Neural progenitor cell (in vitro differentiated cells): ENCODE results near the gene PARP16. TPM values are rescaled to one million over a fixed set of nuclear protein-coding genes. Genes with fewer than 3 reads are reported as not detected.
A peak's percentile ranks its signal among the peaks of the same experiment; 100 is the strongest.

Experiments used
- DNase-seq: peaks from one replicate; pipeline ENCODE4 v3.0.0-alpha.2; 2016; ENCODE audit warnings: low spot score
- H2AFZ ChIP-seq: fragments of 200-600 bp; sonication (generic); replicated peaks from 2 replicates; pipeline ENCODE4 v1.6.1; 2016; ENCODE audit warnings: antibody characterized with exemption
- H3F3A ChIP-seq: fragments of 200-600 bp; sonication (generic); 2 replicates; pipeline ENCODE4 v1.6.1; 2016; ENCODE audit warnings: antibody characterized with exemption, low read depth
- H3K27ac ChIP-seq: fragments of 200-600 bp; sonication (generic); 2 replicates; pipeline ENCODE4 v1.5.1; 2016; ENCODE audit warnings: mild to moderate bottlenecking
- H3K27me3 ChIP-seq: fragments of 200-600 bp; sonication (generic); 2 replicates; pipeline ENCODE4 v1.6.1; 2016; ENCODE audit warnings: mild to moderate bottlenecking, moderate library complexity
- H3K36me3 ChIP-seq: fragments of 200-600 bp; sonication (generic); 2 replicates; pipeline ENCODE4 v1.5.1; 2016
- H3K4me1 ChIP-seq: fragments of 200-600 bp; sonication (generic); 2 replicates; pipeline ENCODE4 v1.6.1; 2016; ENCODE audit warnings: mixed run types
- H3K4me2 ChIP-seq: fragments of 200-600 bp; sonication (generic); 2 replicates; pipeline ENCODE4 v1.6.1; 2016
- H3K4me3 ChIP-seq: fragments of 200-600 bp; sonication (generic); 2 replicates; pipeline ENCODE4 v1.5.1; 2016
- H3K79me2 ChIP-seq: fragments of 200-600 bp; sonication (generic); 2 replicates; pipeline ENCODE4 v1.6.1; 2016; ENCODE audit warnings: low read depth
- H3K9ac ChIP-seq: fragments of 200-600 bp; sonication (generic); 2 replicates; pipeline ENCODE4 v1.6.1; 2016
- H3K9me3 ChIP-seq: fragments of 200-600 bp; sonication (generic); 2 replicates; pipeline ENCODE4 v1.5.1; 2016; ENCODE audit warnings: low read depth
- H4K20me1 ChIP-seq: fragments of 200-600 bp; sonication (generic); 2 replicates; pipeline ENCODE4 v1.6.1; 2016; ENCODE audit warnings: low read depth
- H3K27ac Mint-ChIP-seq: 3 replicates; pipeline ENCODE4 v1.8.0; 2021; ENCODE audit warnings: mixed read lengths
- H3K27me3 Mint-ChIP-seq: 2 replicates; pipeline ENCODE4 v1.8.0; 2022; ENCODE audit warnings: low read depth, mild to moderate bottlenecking, inconsistent platforms, moderate library complexity, mixed read lengths; ENCODE audit not compliant: insufficient read depth
- H3K36me3 Mint-ChIP-seq: 3 replicates; pipeline ENCODE4 v1.8.0; 2021; ENCODE audit warnings: mixed read lengths
- H3K4me1 Mint-ChIP-seq: 3 replicates; pipeline ENCODE4 v1.8.0; 2021; ENCODE audit warnings: mixed read lengths
- H3K4me3 Mint-ChIP-seq: 3 replicates; pipeline ENCODE4 v1.8.0; 2021; ENCODE audit warnings: mild to moderate bottlenecking, moderate library complexity, mixed read lengths
- H3K9me3 Mint-ChIP-seq: 3 replicates; pipeline ENCODE4 v1.8.0; 2020; ENCODE audit warnings: mixed read lengths
- CTCF ChIP-seq: fragments of 200-600 bp; sonication (generic); IDR thresholded peaks from 2 replicates; pipeline ENCODE4 v1.5.1; 2017; ENCODE audit warnings: antibody characterized with exemption, mild to moderate bottlenecking
- EZH2 ChIP-seq: fragments of 200-600 bp; sonication (generic); IDR thresholded peaks from 2 replicates; pipeline ENCODE4 v1.6.1; 2017; ENCODE audit warnings: antibody characterized with exemption, mild to moderate bottlenecking, moderate library complexity
- EZH2phosphoT487 ChIP-seq: fragments of 200-600 bp; sonication (generic); IDR thresholded peaks from 2 replicates; pipeline ENCODE4 v1.6.1; 2017; ENCODE audit warnings: antibody characterized with exemption
- total RNA-seq: library from RNA; depleted of rRNA; stranded (reverse); fragments of >200 nt; gene quantifications from 2 replicates; pipeline ENCODE4 v1.2.3, GENCODE V29; 2015; ENCODE audit warnings: low replicate concordance

The PARP16 gene
- total RNA-seq, 1 donor from 2014 or later = 5.7 TPM

- H3K36me3 ChIP-seq = no peaks in the 10 kb centered on the region
- H3K27me3 Mint-ChIP-seq = peaks cover 2% of the 10 kb centered on the region
- peaks cover 12% of the 10 kb centered on the region for H3K4me1 ChIP-seq
- TF ChIP-seq CTCF (no peak), EZH2 (no peak), EZH2phosphoT487 (no peak)
- no peak overlapping the region for H3K27ac ChIP-seq
- H3K9ac ChIP-seq = no peak overlapping the region
- no peaks in the 10 kb centered on the region for H4K20me1 ChIP-seq
- H3K27ac Mint-ChIP-seq = no peak overlapping the region
- DNase-seq = no peak
- H3K9me3 Mint-ChIP-seq = no peaks in the 10 kb centered on the region
- no peak overlapping the region for H3K4me3 ChIP-seq
- no peaks in the 10 kb centered on the region for H3K9me3 ChIP-seq
- peaks cover 42% of the 10 kb centered on the region for H3K4me1 Mint-ChIP-seq
- H2AFZ ChIP-seq = peak overlapping the region; percentile 14
- no peaks in the 10 kb centered on the region for H3K79me2 ChIP-seq
- no peaks in the 10 kb centered on the region for H3K27me3 ChIP-seq
- H3F3A ChIP-seq = peaks cover 27% of the 10 kb centered on the region
- H3K36me3 Mint-ChIP-seq = no peaks in the 10 kb centered on the region
- H3K4me3 Mint-ChIP-seq = no peak overlapping the region
- H3K4me2 ChIP-seq = no peak overlapping the region
Observed at GRCh38 chr15:65310431-65311137, 23.9 kb upstream of the PARP16 start.

GRCh38 chr15:65309882-65310418 is 23.3 kb upstream of the PARP16 start:
- Histone ChIP-seq H3K9me3 (no peaks in the 10 kb centered on the region), H3K4me3 (no peak overlapping the region), H3K79me2 (no peaks in the 10 kb centered on the region), H3K36me3 (no peaks in the 10 kb centered on the region), H3K4me1 (peaks cover 12% of the 10 kb centered on the region), H2AFZ (peak overlapping the region; percentile 14), H3K27ac (no peak overlapping the region), H4K20me1 (no peaks in the 10 kb centered on the region), H3F3A (peaks cover 34% of the 10 kb centered on the region), H3K9ac (no peak overlapping the region), H3K27me3 (no peaks in the 10 kb centered on the region), H3K4me2 (no peak overlapping the region)
- no peak overlapping the region for H3K4me3 Mint-ChIP-seq
- DNase-seq = no peak
- TF ChIP-seq CTCF (no peak), EZH2phosphoT487 (no peak), EZH2 (no peak)
- H3K27me3 Mint-ChIP-seq = peaks cover 2% of the 10 kb centered on the region
- peak overlapping the region; percentile 98 for H3K27ac Mint-ChIP-seq
- H3K9me3 Mint-ChIP-seq = no peaks in the 10 kb centered on the region
- H3K4me1 Mint-ChIP-seq = peaks cover 44% of the 10 kb centered on the region
- no peaks in the 10 kb centered on the region for H3K36me3 Mint-ChIP-seq

- Histone ChIP-seq H3K9ac (no peak overlapping the region), H3K36me3 (no peaks in the 10 kb centered on the region), H3K4me3 (no peak overlapping the region), H3K79me2 (no peaks in the 10 kb centered on the region), H4K20me1 (no peaks in the 10 kb centered on the region), H3K9me3 (no peaks in the 10 kb centered on the region), H3K4me1 (peaks cover 22% of the 10 kb centered on the region), H3F3A (peaks cover 50% of the 10 kb centered on the region), H2AFZ (no peak overlapping the region), H3K27ac (no peak overlapping the region), H3K4me2 (no peak overlapping the region), H3K27me3 (no peaks in the 10 kb centered on the region)
- TF ChIP-seq EZH2phosphoT487 (no peak), CTCF (no peak)
- Mint-ChIP-seq H3K36me3 (no peaks in the 10 kb centered on the region), H3K4me1 (peaks cover 53% of the 10 kb centered on the region), H3K4me3 (no peak overlapping the region), H3K9me3 (no peaks in the 10 kb centered on the region), H3K27ac (no peak overlapping the region), H3K27me3 (no peaks in the 10 kb centered on the region)
- no peak for DNase-seq
Observed at GRCh38 chr15:65307978-65308377, 21.3 kb upstream of the PARP16 start.
